Adrenal gland (tissue), 5 donors: ENCODE results near the gene EFTUD2.

Experiments
- POLR2A ChIP-seq, 2 donors: fragments of 450-650 bp; IDR thresholded peaks; one replicate each; pipeline ENCODE4 v1.6.1; 2017; ENCODE audit warnings: antibody characterized with exemption in 2 of 2, mild to moderate bottlenecking in 2 of 2, moderate library complexity in 1 of 2
- TF ChIP-seq, protein P1 (sequence below), 6 experiments: fragments of 450-650 bp in 4 of 6; fragments of 200-600 bp in 2 of 6; sonication (generic) in 1 of 6; IDR thresholded peaks; 1 replicate in 5 of 6; 2 replicates in 1 of 6; pipeline versions ENCODE4 v1.5.1 to v1.8.0; 2016 to 2021; ENCODE audit warnings: antibody characterized with exemption in 6 of 6, mild to moderate bottlenecking in 2 of 6, moderate library complexity in 1 of 6
- donor health status: DM: no; HTN: no; CAD: no.

DNA sequence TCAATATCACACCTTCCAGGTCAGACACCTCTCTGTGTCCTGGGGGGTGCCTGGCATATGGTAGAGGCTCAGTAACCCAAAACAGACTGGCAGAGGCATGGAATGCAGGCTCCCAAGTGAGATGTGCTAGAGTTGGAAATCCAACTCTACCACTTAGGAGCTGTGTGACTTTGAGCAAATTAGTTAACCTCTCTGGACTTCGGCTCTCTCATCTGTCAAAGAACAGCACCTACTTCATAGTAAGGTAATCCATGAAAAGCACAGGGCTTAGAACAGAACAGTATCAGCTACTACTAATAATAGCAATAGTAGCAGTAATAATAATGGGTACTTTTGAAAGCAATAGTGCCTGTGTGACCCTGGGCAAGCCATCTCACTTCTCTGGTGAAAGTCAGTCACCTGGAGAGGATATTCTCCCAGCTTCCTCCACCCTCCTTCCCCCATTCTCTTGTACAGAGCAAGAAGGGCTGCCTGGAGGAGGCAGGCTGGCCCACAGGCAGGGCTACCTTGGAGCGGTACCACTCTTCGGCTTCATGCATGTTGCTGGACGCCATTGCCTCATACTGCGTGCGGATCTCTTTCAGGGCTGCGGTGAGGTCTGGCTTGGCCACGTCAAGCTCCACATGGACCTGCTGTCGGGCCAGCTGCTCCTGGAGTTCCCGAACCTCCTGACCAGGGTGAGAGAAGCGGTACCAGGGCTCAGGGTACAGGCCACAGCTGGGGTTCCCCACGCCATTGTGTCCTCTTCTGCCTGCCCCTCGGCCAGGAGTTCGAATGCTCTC lies 13.7 kb upstream of the EFTUD2 start:
- TF ChIP-seq, protein P1, sequence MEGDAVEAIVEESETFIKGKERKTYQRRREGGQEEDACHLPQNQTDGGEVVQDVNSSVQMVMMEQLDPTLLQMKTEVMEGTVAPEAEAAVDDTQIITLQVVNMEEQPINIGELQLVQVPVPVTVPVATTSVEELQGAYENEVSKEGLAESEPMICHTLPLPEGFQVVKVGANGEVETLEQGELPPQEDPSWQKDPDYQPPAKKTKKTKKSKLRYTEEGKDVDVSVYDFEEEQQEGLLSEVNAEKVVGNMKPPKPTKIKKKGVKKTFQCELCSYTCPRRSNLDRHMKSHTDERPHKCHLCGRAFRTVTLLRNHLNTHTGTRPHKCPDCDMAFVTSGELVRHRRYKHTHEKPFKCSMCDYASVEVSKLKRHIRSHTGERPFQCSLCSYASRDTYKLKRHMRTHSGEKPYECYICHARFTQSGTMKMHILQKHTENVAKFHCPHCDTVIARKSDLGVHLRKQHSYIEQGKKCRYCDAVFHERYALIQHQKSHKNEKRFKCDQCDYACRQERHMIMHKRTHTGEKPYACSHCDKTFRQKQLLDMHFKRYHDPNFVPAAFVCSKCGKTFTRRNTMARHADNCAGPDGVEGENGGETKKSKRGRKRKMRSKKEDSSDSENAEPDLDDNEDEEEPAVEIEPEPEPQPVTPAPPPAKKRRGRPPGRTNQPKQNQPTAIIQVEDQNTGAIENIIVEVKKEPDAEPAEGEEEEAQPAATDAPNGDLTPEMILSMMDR (IDR thresholded peaks at IDR 0.05): no peak
- no peak for TF ChIP-seq POLR2A (IDR thresholded peaks at IDR 0.05)
